Measurements from ENCODE around the gene SLC25A44. TPM values are rescaled to one million over a fixed set of nuclear protein-coding genes. Genes with fewer than 3 reads are reported as not detected.

SLC25A44 gene
- total RNA-seq, 1 experiment from 2014 or later = 40.2 TPM

DNA sequence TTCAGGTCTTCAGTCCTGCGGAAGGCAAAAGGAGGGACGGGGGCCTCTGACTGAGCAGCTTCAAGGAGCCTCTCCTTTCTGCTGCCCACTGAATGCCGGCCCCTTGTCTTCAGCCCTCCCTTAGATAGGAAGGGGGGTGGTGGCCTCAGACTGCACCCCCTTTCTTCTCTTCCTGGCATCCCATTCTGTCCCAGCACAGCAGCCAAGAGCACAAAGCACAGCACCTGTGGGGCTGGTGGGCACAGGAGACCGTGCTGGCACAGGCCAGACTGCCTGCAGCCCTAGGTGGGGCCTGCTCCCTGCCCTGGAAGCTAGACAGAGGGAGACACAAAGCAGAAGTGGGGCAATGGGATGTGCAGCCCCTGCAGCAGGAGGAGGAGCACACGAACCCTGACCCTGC is 55.7 kb downstream of the SLC25A44 start:
- Histone ChIP-seq H3K27me3 (ENCODE audit: insufficient read depth, low read length) (no peaks in the 10 kb centered on the region), H2BK15ac (ENCODE audit: low read depth, low read length) (no peak overlapping the region), H4K8ac (replicated peaks; ENCODE audit: insufficient read length, low read depth, low read length) (no peak overlapping the region), H4K91ac (ENCODE audit: insufficient read length, low read depth, low read length) (no peak overlapping the region), H3K56ac (ENCODE audit: insufficient read length, low read depth, low read length) (no peak overlapping the region), H4K20me1 (ENCODE audit: control insufficient read depth, insufficient read depth, insufficient read length) (no peaks in the 10 kb centered on the region), H3K4me2 (ENCODE audit: insufficient read depth, insufficient read length, low read length) (no peak overlapping the region), H2BK5ac (ENCODE audit: insufficient read length, low read length) (no peak overlapping the region), H3K4me1 (ENCODE audit: insufficient read depth, low read length) (peaks cover 2% of the 10 kb centered on the region; the same call in 1 of the 2 replicates), H3K14ac (ENCODE audit: insufficient read depth, low read length) (no peak overlapping the region), H2AFZ (ENCODE audit: low read length) (no peak overlapping the region), H3K18ac (ENCODE audit: insufficient read length, low read depth, low read length) (no peak overlapping the region), H3K9ac (ENCODE audit: extremely low read depth, insufficient read length, low read length) (no peak overlapping the region), H3K23ac (ENCODE audit: insufficient read length, low read depth, low read length) (no peak overlapping the region), H4K5ac (ENCODE audit: insufficient read length, low read depth, low read length) (no peak overlapping the region), H3K27ac (ENCODE audit: insufficient read length, low read depth, low read length) (no peak overlapping the region), H2BK120ac (ENCODE audit: low read depth, low read length, poor library complexity, severe bottlenecking) (no peak overlapping the region), H3K9me3 (ENCODE audit: control insufficient read depth, low read depth, low read length) (no peaks in the 10 kb centered on the region), H2AK5ac (ENCODE audit: insufficient read length, low read length) (no peak overlapping the region), H3K4ac (ENCODE audit: low read depth, low read length) (no peak overlapping the region), H2BK12ac (ENCODE audit: insufficient read length, low read depth, low read length) (no peak overlapping the region), H3K79me2 (ENCODE audit: insufficient read depth, low read length) (no peaks in the 10 kb centered on the region), H3T11ph (ENCODE audit: low read length) (no peak overlapping the region), H3K23me2 (ENCODE audit: insufficient read length, low read depth, low read length, poor library complexity, severe bottlenecking) (peaks cover 3% of the 10 kb centered on the region), H3K79me1 (ENCODE audit: insufficient read depth, low read depth, low read length, poor library complexity, severe bottlenecking) (no peaks in the 10 kb centered on the region), H2BK20ac (ENCODE audit: low read depth, low read length, poor library complexity, severe bottlenecking) (no peak overlapping the region)
- no peak for DNase-seq
- H3K27me3 Mint-ChIP-seq (ENCODE audit: low read depth) = peaks cover 4% of the 10 kb centered on the region; the same call in 1 of the 2 replicates
- TF ChIP-seq CTCF (conservative IDR thresholded peaks at IDR 0.05) = no peak
- H3K9me3 Mint-ChIP-seq = no peaks in the 10 kb centered on the region
- no CpG with 5 or more reads among the region's 5 CpGs for WGBS (ENCODE audit: extremely low coverage, insufficient read length, low lambda C conversion rate)
- H3K36me3 Mint-ChIP-seq (ENCODE audit: insufficient read depth in 1 of 3, low read depth in 3 of 3) = peaks cover 27 to 62% (median 51%) of the 10 kb centered on the region in 3 experiments; a peak in 6 of 7 replicates
- peaks cover 15 to 22% of the 10 kb centered on the region in 2 experiments for H3K4me1 Mint-ChIP-seq
- H3K27ac Mint-ChIP-seq = peak overlapping the region in 1 of 3 experiments; percentile 61; a peak in 1 of 7 replicates
- H3K4me3 Mint-ChIP-seq = no peak overlapping the region

Measured in H9 (cell line).